ENCODE data around the gene NEDD8.
A peak's percentile ranks its signal among the peaks of the same experiment; 100 is the strongest.

The NEDD8 gene

DNA sequence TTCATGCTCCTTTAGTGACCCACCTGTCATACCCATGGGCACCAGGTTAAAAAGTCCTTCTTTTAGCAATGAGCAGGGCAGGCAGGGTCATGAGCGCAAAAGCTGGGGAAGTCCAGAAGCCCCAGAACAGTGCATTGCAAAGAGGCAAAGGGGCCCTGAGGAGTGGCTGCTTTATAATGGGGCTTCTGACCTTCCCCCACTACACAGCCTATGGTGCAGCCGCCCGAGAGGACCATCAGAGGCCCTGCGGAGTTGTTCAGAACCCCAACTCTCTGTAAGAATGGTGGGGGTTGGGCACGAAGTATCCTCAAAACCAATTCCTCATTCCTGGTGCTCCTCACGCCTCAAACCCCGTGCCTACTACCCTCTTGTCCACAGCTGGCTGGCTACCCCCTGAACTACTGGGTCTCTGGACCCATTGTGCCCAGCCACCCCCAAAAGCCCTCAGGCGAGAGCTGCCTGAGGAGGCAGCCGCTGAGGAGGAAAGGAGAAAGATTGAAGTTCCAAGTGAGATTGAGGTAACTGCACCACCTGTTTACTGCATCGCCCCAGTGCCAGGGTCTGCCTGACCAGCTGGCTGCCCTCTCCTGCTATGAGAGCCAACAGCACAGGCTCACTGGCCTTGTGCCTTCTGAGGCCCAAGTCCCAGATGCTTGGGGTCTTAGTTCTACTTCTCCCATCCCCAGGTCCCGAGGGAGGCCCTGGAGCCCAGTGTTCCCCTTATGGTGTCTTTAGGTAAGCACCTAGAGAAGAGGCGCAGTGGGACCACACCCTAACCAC lies 53.6 kb downstream of the NEDD8 start:
- Histone ChIP-seq H3K4me3 (ENCODE audit: low read length) (no peak overlapping the region), H3K27me3 (ENCODE audit: control insufficient read depth, insufficient read depth, low read length) (no peaks in the 10 kb centered on the region), H3K4me2 (ENCODE audit: low read length) (no peak overlapping the region), H3K4me1 (ENCODE audit: control insufficient read depth, insufficient read depth, low read length) (peaks cover 14% of the 10 kb centered on the region), H3K9ac (ENCODE audit: low read depth, low read length) (no peak overlapping the region), H3K36me3 (ENCODE audit: insufficient read depth, low read length) (peaks cover 56% of the 10 kb centered on the region), H3K9me3 (replicated peaks; ENCODE audit: low read length) (no peaks in the 10 kb centered on the region)

GRCh38 chr14:24177891-24178290 lies 54.3 kb downstream of the NEDD8 start:
- Histone ChIP-seq H3K36me3 (ENCODE audit: insufficient read depth, low read length) (peaks cover 56% of the 10 kb centered on the region), H3K4me3 (ENCODE audit: low read length) (no peak overlapping the region), H3K27me3 (ENCODE audit: control insufficient read depth, insufficient read depth, low read length) (no peaks in the 10 kb centered on the region)

GRCh38 chr14:24177041-24177825 lies 54.9 kb downstream of the NEDD8 start:
- no peak overlapping the region for H3K4me3 ChIP-seq (ENCODE audit: low read length)
- H3K4me1 ChIP-seq (ENCODE audit: control insufficient read depth, insufficient read depth, low read length): peaks cover 14% of the 10 kb centered on the region
- no peak overlapping the region for H3K4me2 ChIP-seq (ENCODE audit: low read length)
- no peak overlapping the region for H3K9ac ChIP-seq (ENCODE audit: low read depth, low read length)
- peaks cover 52% of the 10 kb centered on the region for H3K36me3 ChIP-seq (ENCODE audit: insufficient read depth, low read length)
- H3K9me3 ChIP-seq (replicated peaks; ENCODE audit: low read length): no peaks in the 10 kb centered on the region
- no peaks in the 10 kb centered on the region for H3K27me3 ChIP-seq (ENCODE audit: control insufficient read depth, insufficient read depth, low read length)

More at GRCh38 chr14:24177891-24178290, 54.3 kb downstream of the NEDD8 start:
- peaks cover 14% of the 10 kb centered on the region for H3K4me1 ChIP-seq (ENCODE audit: control insufficient read depth, insufficient read depth, low read length)
- no peak overlapping the region for H3K4me2 ChIP-seq (ENCODE audit: low read length)
- no peak overlapping the region for H3K9ac ChIP-seq (ENCODE audit: low read depth, low read length)
- H3K9me3 ChIP-seq (replicated peaks; ENCODE audit: low read length): no peaks in the 10 kb centered on the region

- H3K27me3 ChIP-seq (ENCODE audit: control insufficient read depth, insufficient read depth, low read length): no peaks in the 10 kb centered on the region
- no peaks in the 10 kb centered on the region for H3K9me3 ChIP-seq (replicated peaks; ENCODE audit: low read length)
- H3K9ac ChIP-seq (ENCODE audit: low read depth, low read length): no peak overlapping the region
- no peak overlapping the region for H3K4me2 ChIP-seq (ENCODE audit: low read length)
- H3K4me3 ChIP-seq (ENCODE audit: low read length): no peak overlapping the region
- H3K36me3 ChIP-seq (ENCODE audit: insufficient read depth, low read length): peaks cover 46% of the 10 kb centered on the region
- H3K4me1 ChIP-seq (ENCODE audit: control insufficient read depth, insufficient read depth, low read length): peaks cover 14% of the 10 kb centered on the region
Measured at GRCh38 chr14:24176599-24176998, 55.6 kb downstream of the NEDD8 start.

DNA sequence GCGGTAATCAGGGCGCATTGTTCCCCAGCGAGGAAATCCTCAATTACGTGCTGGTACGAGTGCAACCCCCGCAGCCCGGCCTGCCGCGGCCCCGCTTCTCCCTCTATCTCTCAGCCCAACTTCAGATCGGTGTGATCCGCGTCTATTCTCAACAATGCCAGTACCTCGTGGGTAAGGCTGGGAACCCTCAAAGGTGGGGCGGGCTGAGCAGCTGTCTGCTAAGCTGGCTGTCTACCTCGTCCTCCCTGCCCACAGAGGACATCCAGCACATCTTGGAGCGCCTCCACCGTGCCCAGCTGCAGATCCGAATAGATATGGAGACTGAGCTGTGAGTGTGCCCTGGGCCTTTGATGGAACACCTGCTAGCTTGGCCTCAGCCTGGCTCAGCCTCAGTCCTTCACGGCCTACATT lies 59.3 kb downstream of the NEDD8 start:
- no peak overlapping the region for H3K9ac ChIP-seq (ENCODE audit: low read depth, low read length)
- H3K9me3 ChIP-seq (replicated peaks; ENCODE audit: low read length): no peaks in the 10 kb centered on the region
- no peak overlapping the region for H3K4me2 ChIP-seq (ENCODE audit: low read length)
- no peak overlapping the region for H3K4me3 ChIP-seq (ENCODE audit: low read length)
- H3K27me3 ChIP-seq (ENCODE audit: control insufficient read depth, insufficient read depth, low read length): no peaks in the 10 kb centered on the region
- peaks cover 12% of the 10 kb centered on the region for H3K36me3 ChIP-seq (ENCODE audit: insufficient read depth, low read length)
- H3K4me1 ChIP-seq (ENCODE audit: control insufficient read depth, insufficient read depth, low read length): no peaks in the 10 kb centered on the region

GRCh38 chr14:24172261-24172860 lies 59.8 kb downstream of the NEDD8 start:
- Histone ChIP-seq H3K36me3 (ENCODE audit: insufficient read depth, low read length) (peaks cover 14% of the 10 kb centered on the region), H3K27me3 (ENCODE audit: control insufficient read depth, insufficient read depth, low read length) (no peaks in the 10 kb centered on the region), H3K9me3 (replicated peaks; ENCODE audit: low read length) (no peaks in the 10 kb centered on the region), H3K9ac (ENCODE audit: low read depth, low read length) (no peak overlapping the region), H3K4me2 (ENCODE audit: low read length) (no peak overlapping the region), H3K4me3 (ENCODE audit: low read length) (no peak overlapping the region), H3K4me1 (ENCODE audit: control insufficient read depth, insufficient read depth, low read length) (no peaks in the 10 kb centered on the region)

DNA sequence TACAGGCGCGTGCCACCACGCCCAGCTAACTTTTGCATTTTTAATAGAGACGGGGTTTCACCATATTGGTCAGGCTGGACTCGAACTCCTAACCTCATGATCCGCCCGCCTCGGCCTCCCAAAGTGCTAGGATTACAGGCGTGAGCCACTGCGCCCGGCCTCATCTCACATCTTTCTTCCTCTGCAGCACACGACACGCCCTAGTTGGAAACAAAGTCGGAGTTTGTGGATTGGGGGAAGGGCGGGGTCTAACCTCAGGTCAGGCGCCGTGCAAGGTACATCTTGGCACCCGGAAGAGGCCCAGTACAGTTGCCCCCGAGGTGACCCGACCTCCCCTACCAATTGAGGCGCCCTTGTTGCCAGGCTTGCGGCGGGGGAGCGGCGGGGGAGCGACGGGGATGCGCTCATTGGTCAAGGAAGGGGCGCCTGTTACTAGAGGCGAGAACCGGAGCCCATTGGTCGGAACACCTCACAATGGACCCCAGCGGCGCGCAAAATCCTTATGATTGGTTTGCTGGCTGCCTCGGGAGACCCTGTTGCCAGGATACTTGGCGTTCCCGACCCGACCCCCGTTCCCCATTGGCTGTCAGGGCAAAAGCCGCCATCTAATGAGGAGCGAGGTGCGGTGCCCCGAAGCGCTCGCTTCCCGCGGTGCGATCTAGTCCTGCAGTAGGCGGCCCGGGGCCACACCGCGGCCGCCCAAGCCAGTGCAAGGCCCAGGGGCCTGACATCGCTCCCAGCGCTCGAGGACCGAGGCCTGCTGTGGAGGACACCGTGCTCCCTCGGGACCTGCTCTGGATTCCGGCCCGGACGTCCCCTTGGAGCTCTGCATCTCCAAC lies 60.5 kb downstream of the NEDD8 start, which contains the start of gene REC8:
Gene REC8, plus strand, starts transcription at position 659 of the 839 bp plus-strand sequence. CDS start 473 bp downstream, outside the sequence.
- Histone ChIP-seq H3K9ac (ENCODE audit: low read depth, low read length) (no peak within 1 kb of the TSS), H3K4me1 (ENCODE audit: control insufficient read depth, insufficient read depth, low read length) (no peaks in the 10 kb centered on the region), H3K4me2 (ENCODE audit: low read length) (peak within 1 kb of the TSS; percentile 35), H3K27me3 (ENCODE audit: control insufficient read depth, insufficient read depth, low read length) (no peaks in the 10 kb centered on the region), H3K36me3 (ENCODE audit: insufficient read depth, low read length) (peaks cover 17% of the 10 kb centered on the region), H3K9me3 (replicated peaks; ENCODE audit: low read length) (no peaks in the 10 kb centered on the region), H3K4me3 (ENCODE audit: low read length) (no peak within 1 kb of the TSS)

- no peaks in the 10 kb centered on the region for H3K9me3 ChIP-seq (replicated peaks; ENCODE audit: low read length)
- no peaks in the 10 kb centered on the region for H3K4me1 ChIP-seq (ENCODE audit: control insufficient read depth, insufficient read depth, low read length)
- no peak overlapping the region for H3K9ac ChIP-seq (ENCODE audit: low read depth, low read length)
- no peak overlapping the region for H3K4me2 ChIP-seq (ENCODE audit: low read length)
- peaks cover 46% of the 10 kb centered on the region for H3K36me3 ChIP-seq (ENCODE audit: insufficient read depth, low read length)
- H3K27me3 ChIP-seq (ENCODE audit: control insufficient read depth, insufficient read depth, low read length): no peaks in the 10 kb centered on the region
- H3K4me3 ChIP-seq (ENCODE audit: low read length): no peak overlapping the region
Measured at GRCh38 chr14:24167469-24168114, 64.6 kb downstream of the NEDD8 start.
